IgD-negative memory B cell (primary cell): Measurements from ENCODE around the gene IPO9. TPM values are rescaled to one million over a fixed set of nuclear protein-coding genes. Genes with fewer than 3 reads are reported as not detected.
"Not testable (repeated sequence)": the region's sequence is repeated elsewhere in the genome, so short reads cannot be mapped to it uniquely, and the experiment has no call there.

ENCODE experiments used
- H3K27ac Mint-ChIP-seq, 3 donors: one replicate each; pipeline ENCODE4 v1.8.0; 2020 to 2022; ENCODE audit warnings: mild to moderate bottlenecking in 3 of 3, mixed read lengths in 3 of 3, moderate library complexity in 1 of 3
- H3K27me3 Mint-ChIP-seq: one replicate; pipeline ENCODE4 v1.8.0; 2021; ENCODE audit warnings: mixed read lengths
- H3K36me3 Mint-ChIP-seq: one replicate; pipeline ENCODE4 v1.8.0; 2020; ENCODE audit warnings: mild to moderate bottlenecking, mixed read lengths
- H3K4me1 Mint-ChIP-seq, 3 donors: one replicate each; pipeline ENCODE4 v1.8.0; 2020 to 2022; ENCODE audit warnings: mixed read lengths in 3 of 3, mild to moderate bottlenecking in 1 of 3
- H3K4me3 Mint-ChIP-seq, 4 donors: one replicate each; pipeline ENCODE4 v1.8.0; 2020 to 2022; ENCODE audit warnings: mild to moderate bottlenecking in 4 of 4, mixed read lengths in 4 of 4, moderate library complexity in 3 of 4
- H3K9me3 Mint-ChIP-seq, 3 donors: one replicate each; pipeline ENCODE4 v1.8.0; 2020 to 2021; ENCODE audit warnings: mixed read lengths in 3 of 3, mild to moderate bottlenecking in 1 of 3
- polyA plus RNA-seq: library from polyadenylated mRNA; unstranded; fragments of 300-500 nt; fragmentation: Illumina TruSeq; gene quantifications from one replicate; pipeline ENCODE4 v1.2.3, GENCODE V29; 2021

IPO9 gene
- polyA plus RNA-seq, 1 donor from 2014 or later, result 26.8 TPM

GRCh38 chr1:201850053-201850397, 21.1 kb downstream of the IPO9 start:
- H3K4me1 Mint-ChIP-seq, result peaks cover 0 to 3% (median 3%) of the 10 kb centered on the region in 3 donors
- H3K9me3 Mint-ChIP-seq, result no peaks in the 10 kb centered on the region
- H3K27ac Mint-ChIP-seq, result no peak overlapping the region
- H3K4me3 Mint-ChIP-seq, result no peak overlapping the region
- no peaks in the 10 kb centered on the region for H3K27me3 Mint-ChIP-seq
- peaks cover 9% of the 10 kb centered on the region for H3K36me3 Mint-ChIP-seq

GRCh38 chr1:201851949-201852348, 23.0 kb downstream of the IPO9 start:
- Mint-ChIP-seq H3K27ac (no peak overlapping the region), H3K4me1 (peaks cover 0 to 2% (median 0%) of the 10 kb centered on the region in 3 donors), H3K36me3 (peaks cover 9% of the 10 kb centered on the region), H3K9me3 (no peaks in the 10 kb centered on the region), H3K4me3 (no peak overlapping the region), H3K27me3 (no peaks in the 10 kb centered on the region)

- H3K9me3 Mint-ChIP-seq, H3K36me3 Mint-ChIP-seq, H3K27me3 Mint-ChIP-seq, H3K4me1 Mint-ChIP-seq, H3K27ac Mint-ChIP-seq, H3K4me3 Mint-ChIP-seq: not testable (repeated sequence)
Measured at GRCh38 chr1:201856722-201857121, 27.8 kb downstream of the IPO9 start.

DNA sequence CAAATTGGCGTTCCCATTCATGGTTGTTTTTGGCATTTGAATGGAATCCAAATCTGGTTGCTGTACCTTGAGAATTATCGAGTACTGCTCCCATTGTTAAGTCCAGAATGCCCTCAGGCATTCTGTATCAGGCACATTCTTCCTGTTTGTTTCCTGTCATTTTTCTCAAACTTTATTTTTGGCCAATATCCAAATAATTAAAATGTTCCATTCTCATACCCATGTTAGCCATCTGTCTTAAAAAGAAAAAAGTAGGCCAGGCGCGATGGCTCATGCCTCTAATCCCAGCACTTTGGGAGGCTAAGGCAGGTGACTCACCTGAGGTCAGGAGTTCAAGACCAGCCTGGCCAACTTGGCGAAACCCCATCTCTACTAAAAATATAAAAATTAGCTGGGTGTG, 30.5 kb downstream of the IPO9 start:
- no peaks in the 10 kb centered on the region for H3K9me3 Mint-ChIP-seq
- peaks cover 0 to 1% (median 0%) of the 10 kb centered on the region in 3 donors for H3K4me1 Mint-ChIP-seq
- no peak overlapping the region for H3K27ac Mint-ChIP-seq
- H3K27me3 Mint-ChIP-seq, result no peaks in the 10 kb centered on the region
- H3K36me3 Mint-ChIP-seq, result peaks cover 12% of the 10 kb centered on the region
- H3K4me3 Mint-ChIP-seq, result no peak overlapping the region

DNA sequence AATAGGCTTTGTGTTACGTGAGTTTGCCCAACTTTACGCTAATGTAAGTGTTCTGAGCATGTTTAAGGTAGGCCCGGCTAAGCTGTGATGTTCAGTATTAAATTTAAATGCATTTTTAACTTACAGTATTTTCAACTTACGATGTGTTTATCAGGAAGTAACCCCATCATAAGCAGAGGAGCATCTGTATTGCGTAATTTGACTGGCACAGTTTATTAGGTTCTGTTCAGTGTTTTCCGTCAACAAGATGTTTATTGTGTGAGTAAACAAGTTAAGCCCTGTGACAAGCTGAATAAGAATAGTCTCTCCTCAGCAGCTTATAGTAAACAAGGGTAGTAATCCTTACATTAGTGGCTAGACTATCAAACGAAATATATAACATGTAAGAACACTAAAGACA, 32.5 kb downstream of the IPO9 start:
- no peaks in the 10 kb centered on the region for H3K27me3 Mint-ChIP-seq
- no peak overlapping the region for H3K4me3 Mint-ChIP-seq
- peaks cover under 1 to 6% (median 2%) of the 10 kb centered on the region in 3 donors for H3K4me1 Mint-ChIP-seq
- H3K27ac Mint-ChIP-seq, result peak overlapping the region in 1 of 3 donors; percentile 57
- H3K36me3 Mint-ChIP-seq, result peaks cover 12% of the 10 kb centered on the region
- H3K9me3 Mint-ChIP-seq, result no peaks in the 10 kb centered on the region

DNA sequence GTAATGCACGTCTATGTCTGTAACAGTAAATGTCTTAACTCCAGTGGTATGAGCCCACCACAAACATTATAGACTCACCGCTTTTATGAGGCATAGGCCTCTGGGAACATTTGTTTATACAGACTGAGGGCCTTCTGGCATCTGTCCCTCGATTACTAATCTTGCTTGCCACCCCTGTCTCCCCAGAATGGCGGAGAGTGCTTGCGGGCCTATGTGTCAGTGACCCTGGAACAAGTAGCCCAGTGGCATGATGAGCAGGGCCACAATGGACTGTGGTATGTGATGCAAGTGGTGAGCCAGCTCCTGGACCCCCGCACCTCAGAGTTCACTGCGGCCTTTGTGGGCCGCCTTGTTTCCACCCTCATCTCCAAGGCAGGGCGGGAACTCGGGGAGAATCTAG, 41.4 kb downstream of the IPO9 start:
- Mint-ChIP-seq H3K36me3 (peaks cover 8% of the 10 kb centered on the region), H3K4me3 (peak overlapping the region in 1 of 4 donors; percentile 39), H3K27me3 (no peaks in the 10 kb centered on the region), H3K27ac (no peak overlapping the region), H3K4me1 (peaks cover 2 to 5% (median 5%) of the 10 kb centered on the region in 3 donors), H3K9me3 (no peaks in the 10 kb centered on the region)

DNA sequence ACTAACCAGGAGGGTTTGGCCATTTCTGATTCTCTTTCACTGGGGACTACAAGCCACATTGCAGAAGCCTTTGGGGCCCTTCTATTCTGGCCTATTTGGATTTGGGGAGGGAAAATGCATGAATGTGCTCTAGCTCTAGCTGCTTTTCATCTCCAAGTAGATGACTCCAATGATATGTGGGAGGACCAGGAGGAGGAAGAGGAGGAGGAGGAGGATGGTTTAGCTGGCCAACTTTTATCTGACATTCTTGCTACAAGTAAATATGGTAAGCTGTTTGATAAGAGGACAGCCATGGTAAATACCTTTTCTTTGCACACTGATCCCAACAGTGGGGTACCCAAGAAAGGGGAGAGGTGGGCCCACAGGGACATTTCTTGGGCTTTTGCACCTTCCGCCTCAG, 45.7 kb downstream of the IPO9 start:
- Mint-ChIP-seq H3K36me3 (peaks cover 7% of the 10 kb centered on the region), H3K27ac (no peak overlapping the region)

DNA sequence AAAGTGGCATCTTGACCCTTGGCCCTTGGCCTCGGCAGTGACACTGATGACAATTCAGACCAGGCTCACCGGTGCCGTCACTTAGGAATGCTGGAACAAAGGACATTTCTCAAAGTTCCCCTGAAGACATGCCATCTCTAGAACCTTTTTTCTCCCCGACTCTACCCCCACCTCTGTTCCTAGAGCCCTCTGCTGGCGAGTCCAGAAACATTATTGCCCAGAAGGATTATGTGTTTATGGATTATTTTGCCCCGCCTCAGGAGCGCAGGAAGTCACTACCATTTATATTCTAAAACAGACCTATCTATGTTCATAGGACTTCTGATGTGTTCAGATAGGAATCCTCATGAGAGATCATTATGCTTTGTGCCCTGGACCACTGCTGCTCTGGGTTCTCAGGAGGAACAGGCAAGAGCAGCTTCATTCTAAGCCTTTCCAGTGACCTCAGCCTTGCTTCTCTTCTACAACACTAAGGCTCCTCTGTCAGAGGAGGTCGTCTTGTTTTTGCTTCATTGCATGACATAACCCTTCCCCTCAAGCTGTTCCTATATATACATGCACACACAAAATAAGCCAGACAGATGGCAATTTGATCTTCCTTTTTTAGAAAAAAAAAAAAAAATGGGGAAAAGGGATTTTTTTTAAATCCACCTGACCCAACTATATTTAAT, 47.3 kb downstream of the IPO9 start:
- no peak overlapping the region for H3K27ac Mint-ChIP-seq
- no peaks in the 10 kb centered on the region for H3K27me3 Mint-ChIP-seq
- no peaks in the 10 kb centered on the region for H3K36me3 Mint-ChIP-seq
- H3K9me3 Mint-ChIP-seq, result no peaks in the 10 kb centered on the region
- no peak overlapping the region for H3K4me3 Mint-ChIP-seq
- H3K4me1 Mint-ChIP-seq, result peaks cover 0 to 8% (median 0%) of the 10 kb centered on the region in 3 donors

More for the DNA sequence above, 45.7 kb downstream of the IPO9 start:
- Mint-ChIP-seq H3K27me3 (no peaks in the 10 kb centered on the region), H3K9me3 (no peaks in the 10 kb centered on the region), H3K4me3 (no peak overlapping the region), H3K4me1 (peaks cover 0 to 3% (median 2%) of the 10 kb centered on the region in 3 donors)

GRCh38 chr1:201877877-201878401, 49.0 kb downstream of the IPO9 start:
- H3K27ac Mint-ChIP-seq, result no peak overlapping the region
- H3K4me1 Mint-ChIP-seq, result peaks cover 0 to 13% (median 3%) of the 10 kb centered on the region in 3 donors
- H3K9me3 Mint-ChIP-seq, result no peaks in the 10 kb centered on the region
- H3K36me3 Mint-ChIP-seq, result no peaks in the 10 kb centered on the region
- H3K4me3 Mint-ChIP-seq, result peak overlapping the region in 1 of 4 donors; percentile 24
- no peaks in the 10 kb centered on the region for H3K27me3 Mint-ChIP-seq

GRCh38 chr1:201880928-201881571, 52.1 kb downstream of the IPO9 start:
- Mint-ChIP-seq H3K4me1 (peaks cover 5 to 17% (median 8%) of the 10 kb centered on the region in 3 donors), H3K4me3 (no peak overlapping the region), H3K27ac (no peak overlapping the region), H3K9me3 (no peaks in the 10 kb centered on the region), H3K27me3 (peaks cover 3% of the 10 kb centered on the region), H3K36me3 (no peaks in the 10 kb centered on the region)

DNA sequence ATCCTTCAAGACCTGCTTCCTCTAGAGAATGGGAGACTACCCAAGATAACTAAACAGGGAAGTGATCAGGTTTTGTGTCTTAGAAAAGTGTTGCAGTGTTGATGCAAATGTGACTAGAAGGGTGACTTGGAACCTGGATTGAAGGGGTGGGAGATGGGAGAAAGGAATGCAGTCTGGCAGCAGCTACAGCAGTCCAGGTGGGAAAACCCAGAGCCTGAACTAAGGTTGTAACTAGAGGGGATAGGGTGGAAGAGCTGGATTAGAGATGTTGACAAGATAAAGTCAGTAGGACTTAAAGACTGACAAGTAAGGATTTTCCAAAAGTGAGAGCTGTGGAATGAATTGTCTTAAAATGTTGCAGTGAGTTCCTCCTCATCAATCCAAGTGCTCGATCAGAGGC, 52.7 kb downstream of the IPO9 start:
- Mint-ChIP-seq H3K4me3 (no peak overlapping the region), H3K9me3 (no peaks in the 10 kb centered on the region), H3K4me1 (peaks cover 5 to 17% (median 8%) of the 10 kb centered on the region in 3 donors), H3K27me3 (peaks cover 3% of the 10 kb centered on the region), H3K27ac (no peak overlapping the region), H3K36me3 (no peaks in the 10 kb centered on the region)

- Mint-ChIP-seq H3K9me3 (no peaks in the 10 kb centered on the region), H3K4me3 (no peak overlapping the region), H3K36me3 (no peaks in the 10 kb centered on the region)
Measured at GRCh38 chr1:201882665-201883132, 53.7 kb downstream of the IPO9 start.

GRCh38 chr1:201883266-201883665, 54.3 kb downstream of the IPO9 start:
- H3K27ac Mint-ChIP-seq, result peak overlapping the region in 1 of 3 donors; percentile 41
- no peaks in the 10 kb centered on the region for H3K36me3 Mint-ChIP-seq
- peaks cover 5 to 24% (median 8%) of the 10 kb centered on the region in 3 donors for H3K4me1 Mint-ChIP-seq
- no peaks in the 10 kb centered on the region for H3K9me3 Mint-ChIP-seq
- no peak overlapping the region for H3K4me3 Mint-ChIP-seq
- H3K27me3 Mint-ChIP-seq, result peaks cover 11% of the 10 kb centered on the region

More at GRCh38 chr1:201882665-201883132, 53.7 kb downstream of the IPO9 start:
- Mint-ChIP-seq H3K27me3 (peaks cover 6% of the 10 kb centered on the region), H3K27ac (no peak overlapping the region), H3K4me1 (peaks cover 5 to 24% (median 8%) of the 10 kb centered on the region in 3 donors)

DNA sequence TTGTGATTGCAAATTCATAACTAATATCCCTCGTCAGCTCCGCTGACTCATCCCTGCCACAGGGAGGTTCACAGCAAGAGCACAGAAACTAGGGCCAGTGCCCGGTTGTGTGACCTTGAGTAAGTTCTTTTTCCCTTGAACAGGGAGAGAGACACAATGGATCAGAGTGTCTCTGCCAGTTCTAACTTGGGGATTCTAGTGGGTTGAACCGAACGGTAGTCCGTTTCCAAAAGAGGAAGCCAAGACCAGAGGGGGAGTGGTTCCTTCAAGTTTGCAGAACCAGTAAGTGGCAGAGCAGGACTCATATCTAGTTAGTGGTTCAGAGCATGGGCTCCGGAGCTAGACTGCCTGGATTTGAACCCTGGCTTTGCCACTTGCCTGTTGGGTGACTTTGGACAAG, 54.8 kb downstream of the IPO9 start:
- Mint-ChIP-seq H3K36me3 (no peaks in the 10 kb centered on the region), H3K4me3 (peak overlapping the region in 1 of 4 donors; percentile 80), H3K27me3 (peaks cover 14% of the 10 kb centered on the region), H3K4me1 (peaks cover 5 to 21% (median 8%) of the 10 kb centered on the region in 3 donors), H3K27ac (peak overlapping the region in 1 of 3 donors; percentile 41), H3K9me3 (no peaks in the 10 kb centered on the region)

GRCh38 chr1:201884425-201884824, 55.5 kb downstream of the IPO9 start:
- H3K27me3 Mint-ChIP-seq, result peaks cover 17% of the 10 kb centered on the region
- no peak overlapping the region for H3K4me3 Mint-ChIP-seq
- H3K27ac Mint-ChIP-seq, result no peak overlapping the region
- H3K4me1 Mint-ChIP-seq, result peaks cover 5 to 21% (median 8%) of the 10 kb centered on the region in 3 donors
- no peaks in the 10 kb centered on the region for H3K9me3 Mint-ChIP-seq
- H3K36me3 Mint-ChIP-seq, result no peaks in the 10 kb centered on the region
